PFSK-1 (cell line): ENCODE measurements around the gene DCLK2.

ENCODE experiments used
- FOXP2 ChIP-seq: optimal IDR thresholded peaks from 2 replicates; pipeline ENCODE3; 2011; ENCODE audit warnings: borderline replicate concordance, control low read depth, inconsistent platforms; ENCODE audit not compliant: insufficient read depth; ENCODE audit errors: extremely low read length, extremely low read depth
- POLR2AphosphoS5 ChIP-seq: IDR thresholded peaks from 2 replicates; pipeline ENCODE4 v1.6.1; 2012; ENCODE audit warnings: low read depth, mild to moderate bottlenecking, control low read depth, low read length, moderate library complexity
- SIN3A ChIP-seq: IDR thresholded peaks from 2 replicates; pipeline ENCODE4 v1.6.1; 2012; ENCODE audit warnings: mild to moderate bottlenecking, low read length, moderate library complexity, borderline replicate concordance; ENCODE audit not compliant: insufficient read depth
- TAF1 ChIP-seq: IDR thresholded peaks from 2 replicates; pipeline ENCODE4 v1.6.1; 2012; ENCODE audit warnings: low read length, control low read depth, borderline replicate concordance; ENCODE audit not compliant: insufficient read depth
- TF ChIP-seq, protein P1 (sequence below), 2 experiments: IDR thresholded peaks; 2 replicates each; pipeline versions ENCODE4 v1.6.1 to v1.8.0; 2011 to 2012; ENCODE audit warnings: low read depth in 2 of 2, low read length in 2 of 2, control low read depth in 1 of 2, inconsistent platforms in 1 of 2, mild to moderate bottlenecking in 1 of 2, moderate library complexity in 1 of 2; ENCODE audit not compliant: insufficient read depth in 1 of 2

Gene DCLK2

GRCh38 chr4:150090836-150091235 is 12.6 kb downstream of the DCLK2 start:
- TF ChIP-seq POLR2AphosphoS5 (no peak), FOXP2 (no peak), SIN3A (no peak), TAF1 (no peak)
- TF ChIP-seq, protein P1, sequence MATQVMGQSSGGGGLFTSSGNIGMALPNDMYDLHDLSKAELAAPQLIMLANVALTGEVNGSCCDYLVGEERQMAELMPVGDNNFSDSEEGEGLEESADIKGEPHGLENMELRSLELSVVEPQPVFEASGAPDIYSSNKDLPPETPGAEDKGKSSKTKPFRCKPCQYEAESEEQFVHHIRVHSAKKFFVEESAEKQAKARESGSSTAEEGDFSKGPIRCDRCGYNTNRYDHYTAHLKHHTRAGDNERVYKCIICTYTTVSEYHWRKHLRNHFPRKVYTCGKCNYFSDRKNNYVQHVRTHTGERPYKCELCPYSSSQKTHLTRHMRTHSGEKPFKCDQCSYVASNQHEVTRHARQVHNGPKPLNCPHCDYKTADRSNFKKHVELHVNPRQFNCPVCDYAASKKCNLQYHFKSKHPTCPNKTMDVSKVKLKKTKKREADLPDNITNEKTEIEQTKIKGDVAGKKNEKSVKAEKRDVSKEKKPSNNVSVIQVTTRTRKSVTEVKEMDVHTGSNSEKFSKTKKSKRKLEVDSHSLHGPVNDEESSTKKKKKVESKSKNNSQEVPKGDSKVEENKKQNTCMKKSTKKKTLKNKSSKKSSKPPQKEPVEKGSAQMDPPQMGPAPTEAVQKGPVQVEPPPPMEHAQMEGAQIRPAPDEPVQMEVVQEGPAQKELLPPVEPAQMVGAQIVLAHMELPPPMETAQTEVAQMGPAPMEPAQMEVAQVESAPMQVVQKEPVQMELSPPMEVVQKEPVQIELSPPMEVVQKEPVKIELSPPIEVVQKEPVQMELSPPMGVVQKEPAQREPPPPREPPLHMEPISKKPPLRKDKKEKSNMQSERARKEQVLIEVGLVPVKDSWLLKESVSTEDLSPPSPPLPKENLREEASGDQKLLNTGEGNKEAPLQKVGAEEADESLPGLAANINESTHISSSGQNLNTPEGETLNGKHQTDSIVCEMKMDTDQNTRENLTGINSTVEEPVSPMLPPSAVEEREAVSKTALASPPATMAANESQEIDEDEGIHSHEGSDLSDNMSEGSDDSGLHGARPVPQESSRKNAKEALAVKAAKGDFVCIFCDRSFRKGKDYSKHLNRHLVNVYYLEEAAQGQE (IDR thresholded peaks at IDR 0.05; ENCODE audit: insufficient read depth in 1 of 2, low read depth in 2 of 2, low read length in 2 of 2) = no peak

- TF ChIP-seq POLR2AphosphoS5 (no peak), FOXP2 (no peak), SIN3A (no peak), TAF1 (no peak)
- TF ChIP-seq, protein P1 (IDR thresholded peaks at IDR 0.05; ENCODE audit: insufficient read depth in 1 of 2, low read depth in 2 of 2, low read length in 2 of 2) = no peak
Observed at GRCh38 chr4:150094676-150095075, 16.4 kb downstream of the DCLK2 start.

GRCh38 chr4:150096625-150097024 is 18.4 kb downstream of the DCLK2 start:
- TF ChIP-seq FOXP2 (no peak), POLR2AphosphoS5 (no peak), SIN3A (no peak), TAF1 (no peak)
- TF ChIP-seq, protein P1 (IDR thresholded peaks at IDR 0.05; ENCODE audit: insufficient read depth in 1 of 2, low read depth in 2 of 2, low read length in 2 of 2) = no peak

DNA sequence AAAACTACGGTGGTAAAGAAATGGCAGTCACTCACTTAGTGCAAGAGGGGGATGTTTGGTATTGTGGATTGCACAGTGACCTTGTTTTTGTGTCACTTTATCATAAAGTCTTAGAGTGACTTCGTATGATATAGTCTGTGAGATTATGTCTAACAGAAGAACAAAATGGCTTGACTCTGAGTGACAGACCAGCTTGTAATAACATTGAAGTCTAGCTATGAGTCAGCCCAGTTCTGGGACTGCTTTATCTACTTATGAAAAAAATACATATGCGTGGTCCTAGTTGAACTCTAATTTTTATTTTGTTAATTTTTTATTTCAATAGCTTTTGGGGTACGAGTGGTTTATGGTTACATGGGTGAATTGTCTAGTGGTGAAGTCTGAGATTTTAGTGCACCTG is 20.0 kb downstream of the DCLK2 start:
- no peak for TF ChIP-seq SIN3A

- TF ChIP-seq TAF1 (no peak), SIN3A (no peak), FOXP2 (no peak), POLR2AphosphoS5 (no peak)
- TF ChIP-seq, protein P1 (IDR thresholded peaks at IDR 0.05; ENCODE audit: insufficient read depth in 1 of 2, low read depth in 2 of 2, low read length in 2 of 2) = no peak
Observed at GRCh38 chr4:150104404-150105027, 26.3 kb downstream of the DCLK2 start.
